Measurements from ENCODE around the gene KRTAP4-2.
"Not testable (repeated sequence)": the region's sequence is repeated elsewhere in the genome, so short reads cannot be mapped to it uniquely, and the experiment has no call there.

KRTAP4-2 gene

GRCh38 chr17:41177727-41178271, at the start of gene KRTAP4-2:
Gene KRTAP4-2 (minus strand): TSS chr17:41178221. CDS start chr17:41178164, 57 bp downstream.
- DNase-seq (ENCODE audit: low spot score) = no peak

GRCh38 chr17:41226598-41227095, 48.6 kb upstream of the KRTAP4-2 start, which contains the start of gene KRTAP9-2:
Gene KRTAP9-2 (plus strand): TSS chr17:41226648. CDS start chr17:41226655, 7 bp downstream.
- DNase-seq (ENCODE audit: low spot score) = not testable (repeated sequence)

- no peak for DNase-seq (ENCODE audit: low spot score)
These were observed 48.0 kb upstream of the KRTAP4-2 start for GRCh38 chr17:41226051-41226450.

GRCh38 chr17:41223821-41224220, 45.8 kb upstream of the KRTAP4-2 start:
- DNase-seq (ENCODE audit: low spot score) = no peak

GRCh38 chr17:41215681-41216080, 37.7 kb upstream of the KRTAP4-2 start:
- DNase-seq (ENCODE audit: low spot score) = no peak

GRCh38 chr17:41212524-41213169, 34.6 kb upstream of the KRTAP4-2 start:
- no peak for DNase-seq (ENCODE audit: low spot score)

- no peak for DNase-seq (ENCODE audit: low spot score)
These were observed 33.9 kb upstream of the KRTAP4-2 start for GRCh38 chr17:41211845-41212466.

GRCh38 chr17:41199421-41200078, 21.5 kb upstream of the KRTAP4-2 start:
- no peak for DNase-seq (ENCODE audit: low spot score)

GRCh38 chr17:41196068-41196467, 18.0 kb upstream of the KRTAP4-2 start:
- DNase-seq (ENCODE audit: low spot score) = no peak

- DNase-seq (ENCODE audit: low spot score) = no peak
These were observed 12.3 kb upstream of the KRTAP4-2 start for GRCh38 chr17:41190328-41190727.

- not testable (repeated sequence) for DNase-seq (ENCODE audit: low spot score)
These were observed 11.9 kb upstream of the KRTAP4-2 start, which contains the start of gene KRTAP9-1 for GRCh38 chr17:41189837-41190318. Gene KRTAP9-1 (plus strand): TSS chr17:41189887. CDS start chr17:41189887, 0 bp downstream.

- no peak for DNase-seq (ENCODE audit: low spot score)
These were observed 8.9 kb upstream of the KRTAP4-2 start for GRCh38 chr17:41186872-41187271.

- DNase-seq (ENCODE audit: low spot score) = no peak
These were observed 7.0 kb upstream of the KRTAP4-2 start for GRCh38 chr17:41185001-41185400.

- no peak for DNase-seq (ENCODE audit: low spot score)
These were observed 6.5 kb upstream of the KRTAP4-2 start, which contains the start of gene KRTAP4-1 for GRCh38 chr17:41184480-41184961. Gene KRTAP4-1 (minus strand): TSS chr17:41184911. CDS start chr17:41184854, 57 bp downstream.

- no peak for DNase-seq (ENCODE audit: low spot score)
These were observed 1.0 kb upstream of the KRTAP4-2 start for GRCh38 chr17:41178843-41179616.

GRCh38 chr17:41178341-41178740, 320 bp upstream of the KRTAP4-2 start:
- DNase-seq (ENCODE audit: low spot score) = peak; percentile 26

GRCh38 chr17:41176744-41177387, 1.2 kb downstream of the KRTAP4-2 start:
- peak; percentile 4 for DNase-seq (ENCODE audit: low spot score)

GRCh38 chr17:41171886-41172285, 6.1 kb downstream of the KRTAP4-2 start:
- DNase-seq (ENCODE audit: low spot score) = no peak

- DNase-seq (ENCODE audit: low spot score) = no peak
These were observed 9.9 kb downstream of the KRTAP4-2 start, which contains the start of gene KRTAP4-3 for GRCh38 chr17:41168121-41168520. Gene KRTAP4-3 (minus strand): TSS chr17:41168221. CDS start chr17:41168172, 49 bp downstream.

GRCh38 chr17:41167561-41167960, 10.5 kb downstream of the KRTAP4-2 start:
- no peak for DNase-seq (ENCODE audit: low spot score)

- no peak for DNase-seq (ENCODE audit: low spot score)
These were observed 14.2 kb downstream of the KRTAP4-2 start for GRCh38 chr17:41163828-41164227.

Data from pons (tissue), 1 donor.